Measurements from ENCODE around the gene SORCS1. TPM values are rescaled to one million over a fixed set of nuclear protein-coding genes. Genes with fewer than 3 reads are reported as not detected.

The SORCS1 gene
- total and polyA plus RNA-seq, 2 of the 8 experiments (the other 6 are each of a cell fraction or from before 2014, with no cell fraction given) = 4.1 to 4.6 TPM

- no peak for TF ChIP-seq CEBPB (IDR thresholded peaks at IDR 0.05; ENCODE audit: low read depth, low read length)
- no peak for TF ChIP-seq MAX (IDR thresholded peaks at IDR 0.05)
- no peak for TF ChIP-seq RFX5 (IDR thresholded peaks at IDR 0.05; ENCODE audit: borderline replicate concordance, low read depth, low read length)
- no peak for TF ChIP-seq CBX5 (IDR thresholded peaks at IDR 0.05; ENCODE audit: low read depth, low read length)
- TF ChIP-seq JUN (IDR thresholded peaks at IDR 0.05; ENCODE audit: low read depth, low read length) = no peak
- TF ChIP-seq RNF2 (IDR thresholded peaks at IDR 0.05; ENCODE audit: borderline replicate concordance, low read depth, low read length, missing control alignments, poor library complexity, severe bottlenecking) = no peak
Measured at GRCh38 chr10:106655165-106655564, 509.3 kb downstream of the SORCS1 start (continued).
